OCI-M2 (cell line): ENCODE data around the gene ALK.

Experiments
- DNase-seq: peaks from one replicate; lab custom pipeline; 2025; ENCODE audit not compliant: unreplicated experiment; lab: John Stamatoyannopoulos, UW

Gene ALK

DNA sequence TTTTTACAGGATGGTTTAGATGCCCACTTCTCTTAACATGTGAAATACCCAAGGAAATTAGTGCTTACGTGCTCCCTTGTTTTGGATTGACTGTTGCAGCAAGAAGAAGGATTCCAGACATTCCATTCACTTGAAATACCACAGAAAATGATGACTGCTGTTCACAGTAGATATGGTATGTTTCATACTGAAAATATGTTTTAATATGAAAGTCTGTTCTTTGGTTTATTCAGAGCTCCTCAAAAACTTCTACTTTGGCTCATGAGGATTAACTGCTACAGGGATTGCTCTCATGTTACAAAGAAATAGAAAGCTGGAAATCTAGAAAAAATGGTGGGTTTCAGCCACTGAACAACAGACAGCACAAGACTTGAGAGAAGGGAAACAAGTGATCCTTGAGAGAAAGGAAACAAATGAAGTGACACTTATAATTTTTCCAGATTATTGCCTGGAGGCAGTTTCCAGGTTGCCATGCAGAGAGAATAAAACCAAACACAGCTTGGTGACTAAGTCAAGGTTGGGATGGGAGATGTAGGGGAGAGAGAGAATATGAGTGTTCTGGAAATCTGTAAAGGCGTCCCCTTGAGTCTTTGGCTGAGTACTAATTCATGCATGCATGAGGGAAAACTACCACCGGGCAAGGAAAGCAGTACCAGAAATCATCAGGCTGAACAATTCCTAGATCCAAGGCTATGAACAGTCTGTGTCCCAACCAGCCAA, 458.0 kb downstream of the ALK start:
- DNase-seq: no peak

- no peak for DNase-seq
Measured at GRCh38 chr2:29462293-29462692, 459.1 kb downstream of the ALK start.

- DNase-seq: no peak
Measured at GRCh38 chr2:29460190-29460589, 461.2 kb downstream of the ALK start.

GRCh38 chr2:29459445-29460179, 461.8 kb downstream of the ALK start:
- DNase-seq: no peak

- DNase-seq: no peak
Measured at GRCh38 chr2:29456429-29456828, 465.0 kb downstream of the ALK start.

DNA sequence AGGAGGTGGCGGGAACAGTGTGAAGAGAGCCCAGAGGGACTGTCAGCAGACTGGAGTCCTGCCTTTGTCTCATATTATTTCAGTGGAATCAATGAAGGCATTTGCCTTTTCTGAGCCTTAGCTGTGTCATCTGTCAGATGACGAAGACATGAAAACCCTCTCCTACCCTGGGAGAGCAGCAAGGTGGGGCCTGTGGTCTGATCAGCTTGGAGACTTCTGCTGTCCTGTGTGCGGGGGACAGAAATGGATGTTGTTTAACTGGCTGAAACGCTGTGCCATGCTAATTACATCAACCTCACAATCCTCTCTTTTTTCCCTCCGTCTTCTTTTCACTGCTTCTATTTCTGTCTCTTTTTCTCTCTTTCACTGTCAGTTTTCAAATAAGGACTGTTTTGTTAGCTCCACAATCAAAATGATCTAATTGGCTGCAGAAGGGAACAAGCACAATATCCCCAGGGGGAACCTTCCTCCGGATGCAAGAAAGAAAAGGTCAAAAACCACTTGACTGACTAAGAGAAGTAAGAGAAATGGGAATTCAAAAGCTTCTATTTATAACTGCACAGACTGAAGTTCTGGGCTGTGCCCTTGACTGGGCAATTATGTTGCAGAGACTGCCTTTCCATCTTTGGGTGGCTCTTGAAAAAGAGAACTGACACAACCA, 466.1 kb downstream of the ALK start:
- no peak for DNase-seq

DNA sequence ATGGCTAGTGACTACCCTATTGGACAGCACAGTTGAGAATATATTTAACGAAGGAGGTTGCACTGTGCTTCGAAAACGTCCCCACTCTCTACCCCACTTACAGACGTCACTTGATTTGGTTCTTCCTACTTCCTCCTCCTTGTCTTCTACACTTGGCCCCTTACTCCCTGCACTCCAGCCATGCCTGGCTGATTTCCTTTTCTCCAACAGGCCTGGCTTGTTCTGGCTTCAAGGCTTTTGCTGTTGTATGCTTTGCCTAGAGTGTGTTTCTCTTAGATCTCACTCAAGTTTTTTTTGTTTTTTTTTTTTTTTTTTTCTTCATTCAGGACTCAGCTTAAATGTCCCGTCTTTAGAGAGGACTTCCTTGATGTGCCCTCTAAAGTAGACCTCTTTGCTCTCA, 469.4 kb downstream of the ALK start:
- no peak for DNase-seq

DNA sequence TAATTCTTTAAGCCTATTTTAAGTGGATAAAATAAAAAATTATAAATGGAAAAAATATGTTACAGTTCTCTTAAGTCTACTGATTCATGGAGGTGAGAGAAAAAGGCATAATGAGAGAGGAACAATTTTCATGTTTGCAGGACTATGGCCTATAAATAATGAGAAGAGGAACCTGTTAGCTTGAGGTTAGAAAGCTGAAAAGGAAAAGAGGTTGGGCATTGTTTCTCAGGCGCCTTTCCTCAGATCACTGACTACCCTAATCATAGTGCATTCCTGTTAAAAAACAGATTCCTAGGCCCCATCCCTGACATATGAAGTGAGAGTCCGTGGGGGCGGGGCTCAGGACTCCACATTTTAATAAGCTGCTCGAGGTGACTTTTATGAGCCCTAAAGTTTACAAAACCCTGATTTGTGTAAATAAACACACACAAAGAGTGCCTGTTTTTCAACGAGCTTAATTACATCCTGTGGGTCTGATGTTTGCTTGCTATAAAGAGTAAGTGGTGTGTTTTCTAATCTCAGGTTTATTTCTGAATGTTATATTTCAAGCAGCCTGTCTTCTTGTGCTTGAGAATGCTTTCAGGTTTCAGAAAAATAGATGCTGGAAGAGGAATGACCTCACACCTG, 470.7 kb downstream of the ALK start:
- no peak for DNase-seq

- DNase-seq: no peak
Measured at GRCh38 chr2:29449499-29449898, 471.9 kb downstream of the ALK start.

GRCh38 chr2:29448096-29448688, 473.2 kb downstream of the ALK start:
- DNase-seq: no peak

- DNase-seq: no peak
Measured at GRCh38 chr2:29447513-29447912, 473.9 kb downstream of the ALK start.

GRCh38 chr2:29446847-29447246, 474.5 kb downstream of the ALK start:
- DNase-seq: no peak

DNA sequence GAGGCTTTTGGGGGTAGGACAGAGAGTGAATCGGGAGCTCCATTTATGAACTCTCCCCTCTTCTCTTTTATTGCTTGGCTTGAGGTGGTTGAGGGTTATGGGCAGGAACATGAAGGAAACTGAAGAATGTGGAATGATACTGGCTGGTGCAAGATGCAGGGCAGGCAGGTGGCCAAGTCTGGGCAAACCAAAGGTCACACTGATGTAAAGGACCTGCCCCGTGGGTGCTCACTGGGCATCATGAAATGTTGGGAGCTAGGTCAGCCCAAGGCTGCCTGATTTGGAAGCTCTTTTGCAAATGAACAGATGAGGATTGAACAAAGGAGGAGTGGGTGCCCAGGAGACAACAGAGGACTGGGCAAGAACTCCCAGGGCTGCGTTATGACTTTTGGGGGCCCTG, 477.2 kb downstream of the ALK start:
- DNase-seq: no peak

DNA sequence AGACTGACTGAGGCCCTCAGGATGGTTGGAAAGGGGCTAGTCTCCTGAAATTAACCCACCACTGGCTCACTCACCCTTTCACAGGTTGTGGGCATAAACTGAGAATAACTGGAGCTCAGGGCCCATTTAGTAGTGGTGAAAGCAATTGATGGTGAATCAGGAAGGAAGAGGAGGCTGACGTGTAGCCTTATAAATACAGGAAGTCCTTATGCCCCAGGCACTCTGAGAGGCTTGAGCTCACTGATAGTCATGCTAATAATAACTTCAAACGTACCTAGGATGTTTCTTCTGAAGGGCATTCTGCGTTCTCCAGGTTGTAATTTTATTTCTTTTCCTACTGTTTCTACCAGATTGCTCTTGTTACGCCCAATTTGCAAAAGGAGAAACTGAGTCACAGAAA, 477.8 kb downstream of the ALK start:
- no peak for DNase-seq

DNA sequence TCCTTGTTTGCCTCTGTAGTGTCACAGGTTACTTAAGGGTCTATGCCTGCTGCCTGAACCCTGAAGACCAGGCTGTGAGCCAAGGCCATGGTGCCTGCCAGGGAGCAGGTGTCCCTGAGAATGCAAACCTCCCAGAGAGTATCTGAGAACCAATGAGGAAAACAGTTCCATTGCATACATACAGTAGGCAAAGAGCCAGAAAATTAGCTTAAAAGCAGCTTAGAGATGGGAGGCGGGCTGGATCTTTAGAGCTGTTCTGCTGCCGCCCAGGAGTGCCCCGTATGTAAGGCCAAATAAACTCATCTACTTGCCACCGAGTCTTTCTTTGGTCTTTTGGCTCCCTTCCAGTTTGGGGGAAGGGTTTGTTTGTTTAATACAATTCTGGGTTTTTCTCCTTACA, 478.2 kb downstream of the ALK start:
- no peak for DNase-seq

- DNase-seq: no peak
Measured at GRCh38 chr2:29440921-29441623, 480.3 kb downstream of the ALK start.

DNA sequence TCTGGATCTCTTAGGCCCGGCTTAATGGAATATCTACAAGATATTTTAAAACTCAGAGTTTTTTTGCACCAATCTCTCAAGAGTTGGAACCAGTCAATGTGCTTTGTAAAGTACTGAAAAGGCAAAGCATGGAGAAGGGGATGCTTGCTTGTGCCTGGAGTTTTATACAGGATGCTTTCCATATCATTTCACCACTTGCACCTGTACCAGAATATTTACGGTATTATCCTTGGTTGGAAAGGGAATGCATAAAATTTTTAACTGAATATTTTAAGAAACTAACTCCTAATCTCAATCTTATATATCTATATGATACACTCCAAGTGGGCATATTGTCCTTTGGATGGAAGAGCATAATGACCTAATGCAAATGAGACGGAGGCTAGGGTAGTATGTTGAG, 487.5 kb downstream of the ALK start:
- DNase-seq: no peak

- DNase-seq: no peak
Measured at GRCh38 chr2:29433128-29433527, 488.3 kb downstream of the ALK start.

GRCh38 chr2:29431485-29431884, 489.9 kb downstream of the ALK start:
- no peak for DNase-seq

GRCh38 chr2:29430382-29431112, 490.8 kb downstream of the ALK start:
- DNase-seq: no peak
